Islet precursor cell (in vitro differentiated cells): ENCODE data around the gene SLC24A4.
"Not testable (repeated sequence)": the region's sequence is repeated elsewhere in the genome, so short reads cannot be mapped to it uniquely, and the experiment has no call there.

Experiments used
- DNase-seq: peaks from one replicate; pipeline ENCODE4 v3.0.0-alpha.2; 2018

The SLC24A4 gene

DNA sequence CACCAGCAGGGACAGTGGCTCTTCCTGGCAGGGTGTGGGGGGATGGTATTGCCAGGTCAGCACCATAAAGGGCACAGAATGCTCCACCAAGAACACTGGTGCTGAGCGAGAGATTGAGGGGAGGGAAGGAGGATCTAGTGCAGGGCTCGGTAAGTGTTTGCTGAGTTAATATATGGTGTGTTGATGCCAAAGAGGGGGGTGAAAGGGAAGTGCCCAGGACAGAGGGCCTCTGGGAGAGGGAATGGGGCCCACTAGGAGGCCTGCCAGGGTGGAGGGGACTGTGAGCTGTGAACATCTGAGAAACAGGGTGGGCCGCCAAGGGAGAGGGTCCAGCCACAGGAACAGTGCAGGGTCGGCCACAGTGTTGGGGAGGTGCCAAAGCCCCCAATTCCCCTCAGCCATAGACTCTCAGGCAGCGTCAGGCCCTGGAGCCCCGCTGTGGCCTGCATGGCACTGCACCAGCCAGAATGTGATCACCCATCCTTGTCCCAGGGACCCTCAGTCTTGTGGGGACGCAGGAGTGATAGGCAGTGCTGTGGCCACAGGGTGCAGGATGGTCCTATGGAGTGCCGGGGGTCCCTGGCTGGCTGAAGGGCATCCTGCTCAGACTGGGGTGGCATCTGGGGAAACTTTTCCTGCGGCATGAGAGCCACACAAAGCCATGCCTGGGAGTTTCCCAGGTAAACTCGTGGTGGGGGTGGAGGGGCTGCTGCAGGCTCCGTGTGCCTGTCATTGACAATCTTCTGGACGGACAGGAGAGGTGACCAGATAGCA, 202.5 kb downstream of the SLC24A4 start:
- DNase-seq: no peak

DNA sequence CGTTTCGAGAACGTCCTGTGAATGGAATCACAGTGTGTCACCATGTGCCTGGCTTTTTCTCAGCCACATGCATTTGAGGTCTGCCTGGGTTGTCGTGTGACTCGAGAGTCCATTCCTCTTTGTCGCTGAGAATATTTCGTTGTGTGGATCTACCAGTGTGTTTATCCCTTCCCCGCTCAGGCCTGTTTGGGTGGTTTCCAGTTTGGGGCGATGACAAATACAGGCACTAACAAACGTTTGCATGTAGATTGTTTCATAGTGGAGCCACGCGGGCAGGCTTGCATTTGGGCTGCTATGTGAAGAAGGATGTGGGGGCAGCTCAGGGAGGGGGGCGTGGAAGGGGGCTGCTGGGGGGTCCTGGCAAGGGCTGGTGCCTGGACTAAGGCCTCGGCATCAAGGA, 204.8 kb downstream of the SLC24A4 start:
- no peak for DNase-seq

DNA sequence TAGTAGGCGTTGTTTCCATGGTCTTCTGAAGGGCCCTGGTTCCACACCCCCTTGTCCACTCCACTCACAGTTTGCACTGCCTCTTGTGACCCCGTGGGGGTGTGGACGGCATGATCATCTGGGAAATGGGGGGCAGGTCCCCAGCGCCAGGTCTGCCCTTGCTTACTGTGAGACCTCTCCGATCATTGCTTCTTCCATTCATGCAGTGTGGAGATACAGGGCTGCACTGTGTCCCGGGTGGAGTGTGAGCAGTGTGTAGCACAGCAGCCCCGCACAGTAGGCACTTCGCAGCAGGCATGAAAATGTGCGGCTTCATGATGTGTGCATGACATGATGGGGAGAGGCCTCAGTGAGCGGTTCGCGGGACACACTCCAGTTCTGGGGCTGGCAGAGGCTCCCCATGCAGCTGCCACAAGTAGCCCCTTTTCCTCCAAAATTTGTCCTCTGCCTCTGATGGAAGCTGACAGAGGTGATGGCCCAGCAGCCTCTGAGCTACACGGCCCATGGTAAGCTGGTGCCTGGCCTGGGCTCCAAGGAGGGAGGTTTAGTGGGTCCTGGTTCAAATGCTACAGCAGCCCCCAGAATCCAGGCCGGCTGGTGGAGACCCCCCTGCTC, 205.6 kb downstream of the SLC24A4 start:
- no peak for DNase-seq

DNA sequence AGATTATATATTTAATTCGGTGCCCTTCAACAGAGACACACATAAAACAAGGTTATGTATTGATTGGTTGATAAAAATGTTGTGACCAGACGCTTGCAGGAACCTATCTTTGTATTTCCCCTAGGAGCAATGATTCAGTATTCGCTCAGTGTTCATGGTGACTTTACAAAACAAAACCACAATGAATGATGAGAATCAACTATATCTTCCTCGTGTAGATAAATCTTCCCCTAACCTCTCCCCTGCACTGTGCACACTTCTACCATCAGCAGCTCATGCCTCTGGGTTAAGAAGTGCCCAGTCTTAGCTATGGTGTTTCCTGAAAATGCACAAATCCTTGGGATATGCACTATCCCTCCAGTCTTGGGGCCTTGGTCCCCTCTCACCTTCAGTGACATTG, 206.9 kb downstream of the SLC24A4 start:
- no peak for DNase-seq

DNA sequence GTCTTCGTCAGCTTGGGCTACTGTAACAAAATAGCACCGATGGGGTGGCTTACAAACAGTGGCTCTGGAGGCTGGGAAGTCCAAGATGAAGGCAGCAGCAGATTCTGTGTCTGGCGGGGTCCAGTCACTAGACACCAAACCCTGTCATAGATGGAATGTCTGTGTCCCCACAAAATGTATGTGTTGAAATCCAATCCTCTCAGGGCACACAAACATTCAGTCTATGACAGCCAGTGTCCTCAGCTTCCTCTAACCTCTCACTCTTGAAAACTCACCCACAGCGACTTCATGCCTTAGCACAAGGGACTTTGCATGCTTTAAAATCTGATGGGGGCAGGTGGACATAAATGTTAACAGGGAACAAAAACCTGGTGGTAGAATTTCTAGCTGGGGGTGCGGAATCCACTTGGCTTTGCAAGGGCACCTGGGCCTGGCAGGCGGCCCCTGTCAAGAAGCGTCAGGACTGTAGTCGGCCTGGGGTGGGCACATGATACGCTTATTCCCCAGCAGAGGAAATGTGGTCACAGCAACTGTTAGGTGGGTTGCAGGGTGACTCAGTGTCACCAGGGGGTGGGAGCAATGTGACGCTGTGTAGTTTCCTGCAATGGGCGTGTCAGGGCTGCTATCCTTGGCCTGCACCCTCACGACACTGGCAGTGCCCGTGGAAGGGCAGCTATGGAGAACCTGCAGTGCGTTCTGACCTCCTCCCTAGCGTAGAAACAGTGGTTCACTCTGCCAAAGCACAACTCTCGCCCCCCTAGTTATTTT, 208.3 kb downstream of the SLC24A4 start:
- DNase-seq: no peak

DNA sequence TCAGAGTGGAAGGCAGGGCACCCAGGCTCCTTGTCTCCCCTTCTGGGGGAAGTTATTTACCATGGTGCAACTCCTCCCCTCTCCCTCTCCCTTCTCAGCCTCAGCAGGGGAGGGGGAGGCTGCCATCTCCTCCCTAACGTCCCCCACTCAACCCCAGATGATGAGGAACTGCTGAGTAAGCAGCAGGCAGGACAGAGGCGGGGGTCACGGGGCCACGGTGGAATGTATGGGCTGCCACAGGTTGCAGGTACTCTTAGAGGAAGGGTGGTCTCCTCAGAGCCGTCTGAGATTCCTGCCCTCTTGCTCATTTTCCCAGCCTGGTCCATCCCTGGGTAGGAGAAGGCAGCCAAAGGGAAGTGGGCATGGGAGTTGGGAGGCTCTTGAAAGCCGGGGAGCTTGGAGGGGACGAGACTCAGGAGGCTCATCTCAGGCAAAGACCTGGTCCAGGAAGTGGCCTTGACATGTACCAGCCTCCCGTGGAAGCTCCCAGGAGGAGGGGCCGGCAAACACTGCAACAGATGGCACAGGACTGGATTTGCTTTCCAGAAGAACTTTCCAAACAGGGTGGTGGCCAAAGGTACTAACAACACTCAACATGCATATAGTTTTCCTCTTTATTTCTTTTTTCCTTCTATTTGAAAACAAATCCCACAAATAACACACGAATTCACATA, 209.7 kb downstream of the SLC24A4 start:
- no peak for DNase-seq

DNA sequence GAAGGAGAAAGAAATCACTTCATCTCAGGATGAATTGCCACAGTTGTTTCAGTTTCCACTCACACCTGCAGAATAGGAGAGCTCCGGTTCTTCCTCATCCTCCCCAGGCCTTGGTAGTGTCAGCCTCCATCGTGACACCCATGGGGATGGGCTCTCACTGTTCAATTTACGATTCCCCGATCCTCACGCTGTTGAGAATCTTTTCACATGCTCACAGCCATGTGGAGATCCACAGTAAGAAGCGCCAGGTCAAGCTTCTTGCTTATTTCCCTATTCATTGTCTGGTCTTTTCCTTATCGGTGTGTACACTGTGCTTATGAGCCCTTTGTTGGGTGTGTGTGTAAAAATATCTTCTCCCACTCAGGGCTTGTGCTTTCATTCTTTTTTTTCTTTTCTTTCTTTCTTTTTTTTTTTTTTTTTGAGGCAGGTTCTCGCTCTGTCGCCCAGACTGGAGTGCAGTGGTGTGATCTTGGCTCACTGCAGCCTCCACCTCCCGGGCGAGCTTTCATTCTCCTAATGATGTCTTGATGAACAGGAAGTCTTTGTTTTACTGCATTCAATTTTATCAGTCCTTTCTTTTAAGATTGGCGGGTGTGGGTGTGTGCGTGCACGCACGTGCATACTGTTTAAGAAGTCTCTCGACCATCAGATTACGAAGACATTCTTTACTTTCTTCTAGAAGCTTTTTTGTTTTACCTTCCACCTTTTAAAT, 212.1 kb downstream of the SLC24A4 start:
- DNase-seq: no peak

DNA sequence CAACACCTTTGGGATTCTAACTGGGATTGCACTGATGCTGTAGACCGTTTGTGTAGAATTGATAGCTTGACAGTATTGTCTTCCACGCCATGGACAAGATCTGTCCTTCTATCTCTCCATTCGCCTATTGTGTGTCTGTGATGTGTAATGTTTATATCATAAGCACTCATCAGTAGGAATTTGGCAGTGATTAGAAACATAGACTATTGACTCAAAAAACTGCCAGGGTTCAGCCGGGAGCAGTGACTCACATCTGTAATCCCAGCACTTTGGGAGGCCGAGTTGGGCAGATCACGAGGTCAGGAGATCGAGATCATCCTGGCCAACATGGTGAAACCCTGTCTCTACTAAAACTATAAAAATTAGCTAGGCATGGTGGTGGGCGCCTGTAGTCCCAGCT, 213.3 kb downstream of the SLC24A4 start:
- not testable (repeated sequence) for DNase-seq

DNA sequence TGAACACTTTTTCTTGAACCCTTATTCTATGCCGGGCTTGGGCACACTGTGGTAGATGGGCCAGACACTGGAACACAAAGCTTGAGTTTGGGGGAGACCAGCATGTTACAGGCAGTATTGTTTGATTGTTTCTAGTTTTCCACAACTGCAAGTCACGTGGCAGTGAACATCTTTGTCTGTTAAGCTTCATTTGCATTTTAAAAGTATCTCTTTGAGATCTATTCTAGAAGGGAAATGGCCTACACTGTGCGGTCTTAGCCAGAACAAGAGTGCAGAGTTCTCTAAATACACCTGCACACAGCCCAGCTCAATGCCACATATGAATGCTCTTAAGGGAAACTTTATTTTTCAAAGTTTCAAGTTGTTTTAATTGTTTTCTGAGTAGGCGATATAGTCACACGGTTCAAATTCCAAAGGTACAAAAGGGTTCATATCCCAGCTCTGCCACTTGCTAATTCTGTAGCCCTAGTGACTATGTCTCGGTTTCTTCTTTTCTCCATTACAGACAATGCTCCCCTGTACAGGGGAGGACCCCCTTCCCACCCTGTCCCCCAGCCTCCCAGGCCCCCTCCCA, 215.5 kb downstream of the SLC24A4 start:
- no peak for DNase-seq

DNA sequence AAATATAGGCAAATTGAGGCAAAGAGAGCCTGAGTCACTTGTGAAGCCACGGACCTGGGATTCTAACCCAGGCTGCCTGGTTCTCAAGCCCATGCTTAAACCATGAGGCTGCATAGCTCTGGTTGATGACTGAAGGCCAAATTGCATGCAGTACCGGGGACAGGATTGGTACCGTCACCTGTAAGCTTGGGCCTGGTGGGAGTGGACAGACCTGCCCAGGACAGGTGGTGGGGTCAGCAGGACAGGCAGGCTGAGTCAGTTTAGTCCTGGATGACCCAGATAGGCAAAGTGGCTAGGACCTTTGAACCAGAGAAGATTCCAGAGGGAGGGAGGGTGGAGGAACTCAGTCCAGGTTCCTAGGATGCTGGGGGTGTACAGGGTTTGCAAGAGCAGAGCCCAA, 216.5 kb downstream of the SLC24A4 start:
- DNase-seq: no peak

DNA sequence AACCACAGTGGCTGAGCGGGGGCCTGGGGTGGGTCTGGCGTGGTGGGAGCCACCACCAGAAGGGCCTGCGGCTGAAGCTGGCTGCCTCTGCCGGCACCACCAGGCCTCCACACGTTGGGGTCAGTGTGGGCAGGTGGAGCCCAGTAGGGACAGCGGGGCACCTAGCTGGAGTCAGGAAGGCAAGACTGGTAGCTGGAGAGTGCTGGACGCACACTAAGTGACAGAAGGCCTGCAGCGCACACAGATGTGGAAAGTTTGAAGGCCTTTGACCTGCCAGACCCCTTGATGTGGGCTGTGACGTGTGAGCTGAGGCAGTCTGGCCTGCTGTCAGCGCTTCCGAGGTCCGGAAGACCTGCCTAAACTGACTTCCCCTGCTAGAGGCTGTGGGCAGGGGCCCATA, 216.9 kb downstream of the SLC24A4 start:
- DNase-seq: no peak

DNA sequence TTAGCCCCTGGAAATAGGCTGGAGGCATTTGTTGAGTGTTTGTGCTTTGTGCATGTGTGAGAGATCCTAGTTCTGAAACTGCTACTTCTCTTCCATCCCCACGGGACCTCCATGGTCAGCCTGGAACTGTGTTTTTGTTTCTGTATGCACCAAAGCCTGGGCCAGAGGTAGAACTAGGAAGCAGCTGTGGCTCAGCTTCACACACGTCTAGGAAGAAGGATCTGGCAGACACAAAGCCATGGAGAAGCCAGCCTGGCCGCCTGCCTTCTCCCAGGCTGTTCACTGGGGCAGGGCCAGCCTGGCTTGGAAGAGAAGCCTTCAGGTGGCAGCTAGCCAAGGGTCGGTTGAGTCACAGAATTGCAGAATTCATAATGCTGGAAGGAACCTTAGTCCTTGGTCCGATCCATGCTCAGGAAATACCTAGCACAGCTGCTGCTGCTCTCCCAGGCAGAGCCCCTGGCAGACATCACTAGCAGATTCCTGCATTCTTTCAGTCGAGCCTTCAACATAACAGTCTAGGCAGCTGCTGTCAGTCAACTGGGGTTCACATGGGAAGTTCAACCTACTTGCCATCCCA, 217.6 kb downstream of the SLC24A4 start:
- DNase-seq: peak; percentile 67

DNA sequence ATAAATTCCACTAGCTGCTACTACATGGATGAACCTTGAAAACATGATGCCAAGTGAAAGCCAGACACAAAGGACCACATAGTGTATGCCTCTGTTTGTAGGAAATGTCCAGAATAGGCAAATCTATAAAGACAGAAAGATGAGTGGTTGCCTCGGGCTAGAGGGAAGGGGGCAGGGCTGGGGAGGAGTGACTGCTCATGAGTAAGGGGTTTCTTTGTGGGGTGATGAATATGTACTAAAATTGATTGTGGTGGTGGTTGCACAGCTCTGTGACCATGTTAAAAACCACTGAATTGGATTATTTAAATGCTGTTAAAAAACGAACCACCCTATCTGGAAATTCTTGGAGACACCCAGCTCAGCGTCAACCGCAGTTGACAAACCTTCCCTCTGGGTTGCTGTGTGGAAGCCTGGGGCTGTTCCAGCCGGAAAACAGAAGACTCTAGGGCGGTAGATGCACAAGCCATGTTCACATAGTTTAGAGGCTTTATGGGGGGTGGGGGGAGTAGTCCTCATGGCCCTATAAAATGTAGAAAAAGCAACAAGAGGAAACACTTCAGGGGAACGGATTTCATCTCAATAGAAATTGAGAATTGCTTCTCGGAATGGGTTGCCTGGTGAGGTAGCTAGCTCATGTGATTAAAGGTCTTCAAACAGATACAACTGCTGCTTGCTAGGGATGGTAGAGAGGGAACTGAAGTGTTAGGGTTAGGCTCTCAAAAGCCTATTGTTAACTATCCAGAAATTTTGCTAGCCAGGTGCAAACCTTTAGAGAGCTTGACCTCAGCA, 220.0 kb downstream of the SLC24A4 start:
- no peak for DNase-seq

DNA sequence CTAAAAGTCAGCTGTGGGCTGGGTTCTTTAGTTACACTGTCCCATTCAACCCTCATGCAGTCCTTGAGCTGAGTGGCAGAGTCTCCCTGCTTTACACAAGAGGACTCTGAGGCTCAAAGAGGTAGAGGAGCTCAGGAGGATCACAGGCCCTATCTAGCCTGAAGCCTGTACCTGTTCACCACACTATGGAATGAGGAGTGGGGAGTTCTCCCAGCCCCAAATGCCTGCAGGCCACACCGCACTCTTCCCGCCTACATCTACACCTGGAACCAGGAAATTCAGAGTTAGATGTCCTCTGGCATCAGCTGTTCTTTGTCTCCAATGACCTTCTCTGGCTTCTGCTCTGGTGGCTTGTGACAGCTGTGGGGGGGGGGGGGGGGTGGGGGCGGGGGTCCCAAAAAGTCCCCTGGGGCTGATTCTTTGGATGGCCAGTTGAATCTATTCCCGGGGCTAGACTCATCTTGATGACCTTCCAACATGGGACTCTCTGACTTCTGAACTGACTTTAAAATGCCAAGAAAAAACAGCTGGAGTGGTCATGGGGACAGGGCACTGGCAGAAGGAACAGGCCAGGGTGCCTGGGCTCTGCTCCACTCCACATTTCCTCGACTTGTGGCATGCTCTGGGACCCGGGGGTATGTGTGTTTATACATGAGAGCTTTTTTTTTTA, 221.2 kb downstream of the SLC24A4 start:
- DNase-seq: peak; percentile 71

DNA sequence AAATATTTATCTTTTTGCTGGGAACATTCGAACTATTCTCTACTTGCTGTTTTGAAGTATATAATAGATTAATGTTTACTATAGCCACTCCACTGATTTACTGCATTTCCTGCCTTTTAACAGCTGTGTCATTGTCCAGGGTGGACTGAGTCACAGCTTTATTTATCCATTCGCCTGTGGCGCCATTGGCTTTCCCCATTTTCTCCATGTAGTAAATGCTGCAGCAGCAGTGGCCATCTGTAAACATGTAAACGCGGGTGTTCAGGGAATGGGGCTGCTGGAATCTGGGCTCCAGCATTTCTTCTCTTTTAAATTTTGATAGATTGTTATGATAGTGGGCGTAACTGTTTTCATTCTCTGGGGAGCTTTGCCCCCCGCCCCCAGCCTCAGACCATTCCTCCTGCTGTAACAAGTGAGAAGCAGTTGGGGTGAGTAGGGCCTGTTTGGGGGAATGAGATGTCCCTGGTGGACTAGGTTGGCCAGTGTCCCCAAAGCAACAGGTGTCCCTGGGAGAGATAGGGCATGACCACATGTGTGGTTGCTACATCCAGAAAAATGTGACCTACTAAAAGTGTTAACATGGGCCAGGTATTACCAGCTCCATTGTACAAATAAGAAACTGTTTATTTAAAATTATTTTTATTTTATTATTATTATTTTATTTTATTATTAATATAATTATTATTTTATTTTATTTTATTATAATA, 223.5 kb downstream of the SLC24A4 start:
- DNase-seq: no peak

DNA sequence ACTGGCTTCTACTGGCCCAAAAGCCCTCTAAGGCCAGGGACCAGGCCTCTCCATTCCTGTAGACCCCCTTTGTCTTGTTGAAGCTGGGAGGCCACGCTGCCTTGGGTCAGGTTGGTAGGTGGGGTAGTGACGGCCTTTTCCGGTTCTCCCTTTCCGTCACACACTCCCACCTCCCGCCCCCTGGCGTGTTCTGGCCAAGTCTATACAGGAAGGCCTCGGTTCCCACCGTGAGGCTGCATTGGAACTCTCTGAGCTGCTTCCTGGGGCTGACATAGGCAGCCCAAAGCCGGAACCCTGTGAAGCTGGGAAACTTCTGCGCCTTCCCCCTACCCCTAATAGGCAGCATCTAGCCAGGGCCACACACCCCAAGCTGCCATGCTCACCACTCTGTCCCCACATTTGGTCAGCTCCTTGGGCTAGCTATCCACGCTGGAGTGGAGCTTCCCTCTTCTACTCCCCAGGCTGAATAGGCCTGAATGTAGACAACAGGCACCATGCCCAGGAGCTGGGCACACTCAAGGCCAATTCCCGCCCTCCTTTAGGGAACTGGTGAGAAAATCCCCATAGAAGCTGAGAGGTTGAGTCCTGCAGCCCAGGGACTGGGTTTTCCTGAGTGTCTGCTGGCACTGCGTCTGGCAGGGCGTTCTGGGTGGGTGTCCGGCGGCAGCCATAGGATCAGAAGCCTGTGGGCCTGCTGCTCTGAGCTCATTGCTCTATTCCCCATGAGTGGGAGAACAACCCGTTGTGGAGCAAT, 226.3 kb downstream of the SLC24A4 start:
- DNase-seq: no peak

DNA sequence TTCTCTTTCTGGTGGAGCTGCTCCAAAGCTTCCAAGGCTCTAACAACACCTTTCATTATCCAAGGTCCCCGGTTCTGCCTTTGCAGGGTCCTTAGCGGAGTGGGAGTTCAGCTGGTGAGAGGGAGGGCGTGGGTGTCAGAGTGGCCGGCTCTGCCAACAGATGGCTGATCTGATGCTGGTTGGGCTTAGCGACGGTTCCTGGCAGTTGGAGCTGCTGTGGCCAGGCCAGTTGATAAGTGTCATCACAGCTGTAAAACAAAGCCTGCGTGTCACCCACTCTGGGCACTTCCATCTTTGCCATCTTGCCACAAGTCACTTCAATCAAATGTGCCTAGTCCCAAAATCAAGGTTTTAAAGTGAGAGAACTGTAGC, 226.9 kb downstream of the SLC24A4 start:
- DNase-seq: no peak
